ENCODE results near the gene CLASP1. TPM values are rescaled to one million over a fixed set of nuclear protein-coding genes. Genes with fewer than 3 reads are reported as not detected.

The CLASP1 gene
- total RNA-seq, 2 donors from 2014 or later, result 87.0 to 88.3 TPM

DNA sequence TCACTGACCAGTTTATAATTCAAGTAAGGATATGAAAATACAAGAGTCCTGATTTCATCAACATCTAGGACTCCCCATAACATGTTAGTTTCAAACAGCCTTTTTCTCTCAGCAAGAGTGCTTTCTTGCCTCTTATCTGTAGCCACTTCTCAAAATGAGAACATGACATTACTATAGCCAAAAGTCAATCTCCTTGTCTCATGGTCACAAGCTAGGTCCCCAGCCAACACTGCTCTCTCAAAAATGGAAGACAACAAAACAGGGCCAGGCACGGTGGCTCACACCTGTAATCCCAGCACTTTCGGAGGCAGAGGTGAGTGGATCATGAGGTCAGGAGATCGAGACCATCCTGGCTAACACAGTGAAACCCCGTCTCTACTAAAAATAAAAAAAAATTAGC is 15.8 kb downstream of the CLASP1 start:
- H3K9ac ChIP-seq (ENCODE audit: extremely low read depth, low read length, poor library complexity, severe bottlenecking), result no peak overlapping the region
- Mint-ChIP-seq H3K27ac (peak overlapping the region; percentile 71), H3K4me3 (no peak overlapping the region), H3K4me1 (no peaks in the 10 kb centered on the region), H3K9me3 (peaks cover 18% of the 10 kb centered on the region), H3K36me3 (ENCODE audit: low read depth) (peaks cover 26% of the 10 kb centered on the region), H3K27me3 (ENCODE audit: insufficient read depth) (no peaks in the 10 kb centered on the region)
- no peak overlapping the region for H3K4me3 ChIP-seq (ENCODE audit: low read length)
- WGBS, 2 experiments (ENCODE audit: insufficient coverage in 1 of 2, insufficient read length in 1 of 2), result 91 to 97% methylated on average over 4 of the region's 4 CpGs
- no peaks in the 10 kb centered on the region for H3K4me1 ChIP-seq (ENCODE audit: control insufficient read depth, insufficient read depth, low read length)
- no peaks in the 10 kb centered on the region for H3K36me3 ChIP-seq (ENCODE audit: control insufficient read depth, insufficient read depth, low read length)
- TF ChIP-seq, protein P1, sequence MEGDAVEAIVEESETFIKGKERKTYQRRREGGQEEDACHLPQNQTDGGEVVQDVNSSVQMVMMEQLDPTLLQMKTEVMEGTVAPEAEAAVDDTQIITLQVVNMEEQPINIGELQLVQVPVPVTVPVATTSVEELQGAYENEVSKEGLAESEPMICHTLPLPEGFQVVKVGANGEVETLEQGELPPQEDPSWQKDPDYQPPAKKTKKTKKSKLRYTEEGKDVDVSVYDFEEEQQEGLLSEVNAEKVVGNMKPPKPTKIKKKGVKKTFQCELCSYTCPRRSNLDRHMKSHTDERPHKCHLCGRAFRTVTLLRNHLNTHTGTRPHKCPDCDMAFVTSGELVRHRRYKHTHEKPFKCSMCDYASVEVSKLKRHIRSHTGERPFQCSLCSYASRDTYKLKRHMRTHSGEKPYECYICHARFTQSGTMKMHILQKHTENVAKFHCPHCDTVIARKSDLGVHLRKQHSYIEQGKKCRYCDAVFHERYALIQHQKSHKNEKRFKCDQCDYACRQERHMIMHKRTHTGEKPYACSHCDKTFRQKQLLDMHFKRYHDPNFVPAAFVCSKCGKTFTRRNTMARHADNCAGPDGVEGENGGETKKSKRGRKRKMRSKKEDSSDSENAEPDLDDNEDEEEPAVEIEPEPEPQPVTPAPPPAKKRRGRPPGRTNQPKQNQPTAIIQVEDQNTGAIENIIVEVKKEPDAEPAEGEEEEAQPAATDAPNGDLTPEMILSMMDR (conservative IDR thresholded peaks at IDR 0.05), result no peak
- DNase-seq, result no peak
- H3K9me3 ChIP-seq (ENCODE audit: control insufficient read depth, low read length), result peaks cover 12% of the 10 kb centered on the region
- no peaks in the 10 kb centered on the region for H3K27me3 ChIP-seq (ENCODE audit: control insufficient read depth, insufficient read depth, low read length, poor library complexity, severe bottlenecking)
- no peak overlapping the region for H3K27ac ChIP-seq (ENCODE audit: low read depth, low read length)

DNA sequence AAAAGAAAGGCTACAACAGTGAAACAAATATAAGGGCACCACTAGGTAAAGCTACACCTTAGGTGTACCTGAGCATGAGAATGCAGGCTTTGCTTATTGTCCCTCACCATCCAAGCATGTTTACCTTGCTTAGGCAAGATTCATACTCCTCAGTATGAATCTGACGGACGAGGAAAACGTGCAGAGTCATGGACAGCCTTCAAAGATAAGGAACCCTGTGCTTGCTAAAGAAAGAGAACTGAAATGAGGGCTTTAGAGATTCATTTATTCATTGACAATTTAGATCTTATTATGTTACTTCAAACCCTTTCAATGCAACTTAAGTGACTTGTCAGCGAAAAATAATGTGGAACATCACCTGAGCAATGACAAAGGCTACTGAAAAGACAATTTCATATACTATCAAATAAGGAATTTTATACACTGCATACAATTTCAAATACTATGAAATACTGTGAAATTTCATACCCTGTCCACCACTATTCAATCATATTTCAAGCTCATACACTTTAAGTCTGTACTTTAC is 21.7 kb downstream of the CLASP1 start:
- Histone ChIP-seq H3K9ac (ENCODE audit: extremely low read depth, low read length, poor library complexity, severe bottlenecking) (no peak overlapping the region), H3K36me3 (ENCODE audit: control insufficient read depth, insufficient read depth, low read length) (no peaks in the 10 kb centered on the region), H3K9me3 (ENCODE audit: control insufficient read depth, low read length) (peaks cover 4% of the 10 kb centered on the region), H3K27me3 (ENCODE audit: control insufficient read depth, insufficient read depth, low read length, poor library complexity, severe bottlenecking) (no peaks in the 10 kb centered on the region), H3K4me1 (ENCODE audit: control insufficient read depth, insufficient read depth, low read length) (no peaks in the 10 kb centered on the region), H3K27ac (ENCODE audit: low read depth, low read length) (no peak overlapping the region), H3K4me3 (ENCODE audit: low read length) (no peak overlapping the region)
- no peak for DNase-seq
- Mint-ChIP-seq H3K4me1 (no peaks in the 10 kb centered on the region), H3K9me3 (peaks cover 1% of the 10 kb centered on the region), H3K27ac (no peak overlapping the region), H3K36me3 (ENCODE audit: low read depth) (peaks cover 31% of the 10 kb centered on the region), H3K27me3 (ENCODE audit: insufficient read depth) (no peaks in the 10 kb centered on the region), H3K4me3 (no peak overlapping the region)
- WGBS, 2 experiments (ENCODE audit: insufficient coverage in 1 of 2, insufficient read length in 1 of 2), result 89% methylated on average over 4 of the region's 4 CpGs; no CpG with 5 or more reads in 1 of the 2 experiments
- TF ChIP-seq, protein P1 (conservative IDR thresholded peaks at IDR 0.05), result no peak

DNA sequence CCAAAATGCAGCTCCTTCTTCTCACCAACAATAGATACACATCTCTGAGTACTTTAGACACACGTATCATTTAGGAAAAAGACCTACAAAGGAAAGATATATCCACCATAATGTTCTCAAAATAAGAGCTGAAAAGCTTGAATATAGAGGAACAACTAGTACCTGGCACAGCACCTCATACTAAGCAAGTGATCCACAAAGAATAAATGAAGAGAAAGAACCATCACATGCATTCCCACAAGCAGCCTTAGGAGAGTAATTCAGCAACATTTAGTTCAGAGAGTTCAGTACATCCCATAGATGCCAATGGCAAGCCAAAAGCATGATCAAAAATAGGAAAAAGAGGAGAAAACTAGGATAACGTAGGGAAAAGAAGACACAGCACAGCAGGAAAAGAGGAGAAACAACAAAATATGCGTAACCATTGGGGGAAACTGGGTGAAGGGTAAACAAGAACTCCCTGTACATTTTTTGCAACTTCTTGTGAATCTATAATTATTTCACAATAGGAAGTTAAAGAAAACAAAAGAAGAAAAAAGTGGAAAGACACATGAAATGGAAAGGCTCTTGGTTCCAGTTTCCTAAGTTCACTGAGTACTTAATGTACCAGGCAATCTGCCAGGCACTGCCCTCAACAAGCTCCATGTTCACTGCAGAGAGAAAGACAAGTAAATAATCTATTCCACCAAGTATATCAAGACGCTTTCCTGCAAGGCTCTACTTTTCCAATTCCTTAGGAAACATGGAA is 22.3 kb downstream of the CLASP1 start:
- Mint-ChIP-seq H3K9me3 (peaks cover 1% of the 10 kb centered on the region), H3K4me1 (no peaks in the 10 kb centered on the region), H3K36me3 (ENCODE audit: low read depth) (peaks cover 34% of the 10 kb centered on the region), H3K27ac (no peak overlapping the region), H3K27me3 (ENCODE audit: insufficient read depth) (no peaks in the 10 kb centered on the region), H3K4me3 (no peak overlapping the region)
- no peaks in the 10 kb centered on the region for H3K27me3 ChIP-seq (ENCODE audit: control insufficient read depth, insufficient read depth, low read length, poor library complexity, severe bottlenecking)
- no peak overlapping the region for H3K27ac ChIP-seq (ENCODE audit: low read depth, low read length)
- WGBS, 2 experiments (ENCODE audit: insufficient coverage in 1 of 2, insufficient read length in 1 of 2), result 94 to 100% methylated on average over 2 to 4 of the region's 4 CpGs
- H3K9me3 ChIP-seq (ENCODE audit: control insufficient read depth, low read length), result peaks cover 4% of the 10 kb centered on the region
- TF ChIP-seq, protein P1 (conservative IDR thresholded peaks at IDR 0.05), result no peak
- H3K4me1 ChIP-seq (ENCODE audit: control insufficient read depth, insufficient read depth, low read length), result no peaks in the 10 kb centered on the region
- H3K9ac ChIP-seq (ENCODE audit: extremely low read depth, low read length, poor library complexity, severe bottlenecking), result no peak overlapping the region
- H3K4me3 ChIP-seq (ENCODE audit: low read length), result no peak overlapping the region
- no peaks in the 10 kb centered on the region for H3K36me3 ChIP-seq (ENCODE audit: control insufficient read depth, insufficient read depth, low read length)
- DNase-seq, result no peak
